GM18498 (cell line): ENCODE results near the gene LOXL4.
"Not testable (repeated sequence)": the region's sequence is repeated elsewhere in the genome, so short reads cannot be mapped to it uniquely, and the experiment has no call there.

ENCODE experiments used
- ATAC-seq: cut with Tn5 transposase; IDR thresholded peaks from one replicate; pipeline ENCODE4 v1.9.1; 2021; ENCODE audit warnings: mild to moderate bottlenecking, moderate library complexity; ENCODE audit not compliant: unreplicated experiment

Gene LOXL4

DNA sequence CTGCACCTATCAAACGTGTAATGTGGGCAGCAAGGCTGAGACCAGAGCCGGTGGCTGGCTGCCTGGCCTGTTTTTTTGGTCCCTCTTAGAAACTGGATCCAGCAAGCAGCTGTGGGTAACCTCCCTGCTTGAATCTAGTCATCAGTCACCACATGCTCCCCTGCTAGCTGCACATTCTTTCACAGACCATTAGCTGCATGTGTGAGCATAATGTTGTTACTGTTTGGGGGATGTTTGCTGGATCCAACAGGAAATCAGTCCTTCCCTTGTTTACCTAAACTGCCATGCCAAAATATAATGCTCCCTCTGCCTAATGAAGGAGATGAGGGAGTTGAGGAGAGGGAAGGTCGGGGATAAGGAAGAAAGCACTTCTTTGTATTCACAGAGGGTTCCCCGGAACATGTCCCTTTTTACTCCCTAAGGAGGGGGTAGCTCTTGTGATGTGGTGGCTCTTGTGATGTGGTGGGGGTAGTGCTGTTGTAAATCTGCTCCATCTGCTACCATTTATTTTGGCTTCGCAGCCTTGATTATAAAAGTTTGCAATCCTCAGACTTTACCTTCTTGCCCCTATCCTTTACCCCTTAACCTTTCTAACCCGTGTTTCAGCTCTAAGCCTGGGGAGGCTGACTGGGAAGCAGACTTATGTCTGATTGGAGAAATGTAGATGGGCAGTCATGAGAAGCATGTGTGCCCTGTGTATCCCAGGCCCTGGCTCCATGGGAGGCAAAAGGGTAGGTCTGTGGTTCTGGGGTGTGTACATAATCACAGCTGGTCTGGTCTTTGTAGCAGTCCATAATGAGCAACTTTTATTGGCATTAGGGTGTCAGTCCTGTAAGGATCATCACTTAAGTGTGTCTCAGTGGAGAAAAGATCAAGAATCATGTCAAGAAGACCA, 20.8 kb downstream of the LOXL4 start:
- no peak for ATAC-seq

DNA sequence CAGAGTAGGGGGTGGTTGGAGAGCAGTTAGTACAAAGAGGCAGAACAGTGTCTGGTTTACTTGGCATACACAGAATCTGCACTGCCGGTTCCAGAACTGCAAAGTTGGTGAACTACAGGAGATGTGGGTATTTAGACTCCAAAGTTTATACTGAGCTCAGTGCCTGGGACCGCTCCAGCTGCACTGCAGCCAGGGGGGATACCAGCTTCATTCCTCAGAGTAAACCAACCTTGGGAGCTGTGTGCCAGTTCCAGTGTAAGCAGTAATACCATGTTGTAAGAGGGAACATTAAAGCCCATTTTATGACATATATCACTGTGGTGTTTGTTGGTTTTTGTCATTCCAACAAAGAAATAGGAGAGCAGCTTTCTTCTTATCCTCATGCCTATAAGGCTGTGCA, 23.4 kb downstream of the LOXL4 start:
- ATAC-seq = no peak

DNA sequence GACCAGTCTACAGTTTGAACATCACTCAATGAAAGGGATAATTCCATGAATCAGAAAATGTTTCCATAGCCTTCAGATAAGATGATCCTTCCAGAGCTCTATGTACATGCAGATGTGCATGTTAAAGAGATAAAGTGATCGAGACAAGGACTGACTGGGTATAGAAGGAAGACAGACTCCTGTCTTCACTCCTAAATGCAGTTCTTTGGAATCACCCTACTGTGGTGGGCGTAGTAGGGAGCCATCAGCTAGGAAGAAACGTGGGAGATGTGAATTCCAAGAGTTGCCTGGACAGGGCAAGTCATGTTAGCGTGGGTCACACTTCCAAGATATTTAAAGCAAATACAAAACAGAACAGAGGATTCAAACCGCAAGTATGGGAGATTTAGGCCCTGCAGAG, 23.9 kb downstream of the LOXL4 start:
- no peak for ATAC-seq

DNA sequence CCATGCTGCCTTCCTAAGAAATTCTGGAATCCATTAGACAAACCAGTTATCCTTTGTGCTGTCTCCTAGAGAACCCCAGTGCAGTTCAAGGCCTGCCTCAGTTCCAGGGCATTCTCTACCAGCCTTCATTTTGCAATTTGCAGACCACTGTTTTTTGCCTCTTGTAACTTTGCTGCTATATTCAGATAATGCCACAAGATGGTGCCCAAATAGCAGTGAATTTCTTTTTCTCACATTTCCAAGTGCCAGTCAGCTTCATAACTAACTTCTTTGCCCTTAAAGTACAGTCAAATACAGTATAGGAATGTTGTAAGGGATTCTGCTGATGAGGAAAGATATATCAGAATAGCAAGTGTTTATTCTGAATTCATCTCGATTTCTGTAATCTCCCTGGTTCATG, 25.2 kb downstream of the LOXL4 start:
- ATAC-seq = no peak

DNA sequence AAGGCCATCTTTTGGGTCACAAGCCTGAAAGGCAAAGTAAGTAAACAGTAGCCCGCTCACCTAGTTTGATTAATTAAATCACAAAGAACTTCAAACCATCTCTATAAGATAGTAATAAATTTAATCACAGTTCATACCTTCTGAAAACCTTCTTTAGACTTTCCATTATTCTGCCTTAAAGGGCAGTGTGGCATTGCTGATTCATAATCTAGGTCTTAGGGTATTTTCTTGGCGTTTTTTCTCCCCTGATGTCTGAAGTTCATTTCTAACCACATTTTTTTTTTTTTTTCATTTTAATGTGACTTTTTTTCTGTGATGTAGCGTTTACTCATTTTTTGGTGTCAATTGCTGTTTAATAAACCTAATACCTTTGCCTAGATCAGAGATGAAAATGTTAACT, 27.5 kb downstream of the LOXL4 start:
- no peak for ATAC-seq

DNA sequence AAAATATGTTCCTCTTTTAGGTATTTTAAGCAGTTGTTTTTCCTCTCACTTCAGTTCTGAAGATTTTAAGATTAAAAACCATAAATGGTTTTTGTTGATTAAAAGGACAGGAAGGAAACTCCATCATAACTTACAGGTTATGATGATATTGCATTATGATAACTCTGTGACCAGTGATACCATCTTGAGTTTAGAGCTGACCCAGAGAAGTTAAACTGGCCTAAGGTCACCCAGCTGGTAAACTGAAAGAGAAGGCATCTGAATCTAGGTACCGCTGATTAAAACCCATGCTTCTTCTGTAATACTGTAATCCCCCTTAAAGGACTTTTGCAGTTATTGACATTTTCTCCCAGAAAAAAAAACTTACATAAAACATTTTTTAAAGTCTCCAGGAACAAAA, 29.6 kb downstream of the LOXL4 start:
- no peak for ATAC-seq

DNA sequence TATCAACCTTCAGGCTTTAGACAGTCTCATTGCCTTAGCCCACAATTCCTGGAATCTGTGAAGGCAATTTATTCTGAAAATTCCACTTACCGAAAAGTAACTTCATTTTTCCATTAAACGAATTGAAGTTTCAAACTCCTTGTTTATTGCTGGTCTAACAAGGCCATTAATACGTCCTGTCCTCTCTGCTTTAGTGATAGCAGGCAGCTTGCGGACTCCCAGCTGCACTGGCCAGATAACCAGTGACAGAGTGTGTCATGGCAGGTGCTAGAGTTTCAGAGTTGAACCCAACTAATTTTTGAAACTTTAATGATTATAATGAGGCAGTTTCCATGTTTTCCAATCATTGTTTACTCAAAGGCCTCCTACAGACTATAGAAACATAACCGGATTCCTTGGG, 31.1 kb downstream of the LOXL4 start:
- ATAC-seq = no peak

DNA sequence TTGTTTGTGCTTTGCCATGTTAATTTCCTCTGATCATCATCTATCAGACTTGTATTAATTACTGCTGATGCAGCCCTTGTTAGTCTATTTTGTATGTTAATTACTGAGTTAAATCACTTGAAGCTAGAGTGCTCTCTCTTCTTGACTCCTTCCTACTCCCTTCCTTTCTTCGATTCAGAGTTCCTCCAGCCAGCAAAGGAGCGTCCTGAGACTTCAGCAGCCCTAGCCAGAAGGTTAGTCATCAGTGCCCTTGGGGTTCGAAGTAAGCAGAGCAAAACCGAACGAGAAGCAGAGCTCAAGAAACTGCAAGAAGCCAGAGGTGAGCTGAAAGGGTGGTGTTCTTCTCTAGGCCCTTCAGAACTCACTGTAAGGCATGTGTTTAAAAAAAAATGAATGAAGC, 32.1 kb downstream of the LOXL4 start:
- no peak for ATAC-seq

DNA sequence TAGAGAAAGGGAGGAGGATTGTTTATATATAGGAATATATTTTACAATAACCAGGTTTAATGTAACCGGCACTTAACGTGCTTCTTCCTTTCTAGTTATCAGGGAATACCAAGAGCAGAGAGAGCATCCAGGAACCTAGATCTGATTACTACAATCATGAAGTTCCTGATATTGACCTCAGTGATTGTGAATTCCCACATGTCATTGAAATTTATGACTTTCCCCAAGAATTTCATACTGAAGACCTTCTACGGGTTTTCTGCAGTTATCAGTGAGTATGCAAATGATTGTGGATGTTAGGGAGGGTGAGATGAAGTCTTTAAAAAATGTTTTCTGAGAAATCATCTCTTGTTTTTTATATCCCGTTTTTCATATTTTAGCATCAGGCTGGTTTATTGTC, 36.6 kb downstream of the LOXL4 start:
- ATAC-seq = no peak

DNA sequence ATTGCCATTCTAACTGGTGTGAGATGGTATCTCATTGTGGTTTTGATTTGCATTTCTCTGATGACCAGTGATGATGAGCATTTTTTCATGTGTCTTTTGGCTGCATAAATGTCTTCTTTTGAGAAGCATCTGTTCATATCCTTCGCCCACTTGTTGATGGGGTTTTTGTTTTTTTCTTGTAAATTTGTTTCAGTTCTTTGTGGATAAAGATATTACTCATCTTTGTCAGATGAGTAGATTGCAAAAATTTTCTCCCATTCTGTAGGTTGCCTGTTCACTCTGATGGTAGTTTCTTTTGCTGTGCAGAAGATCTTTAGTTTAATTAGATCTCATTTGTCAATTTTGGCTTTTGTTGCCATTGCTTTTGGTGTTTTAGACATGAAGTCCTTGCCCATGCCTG, 39.7 kb downstream of the LOXL4 start:
- ATAC-seq = not testable (repeated sequence)

DNA sequence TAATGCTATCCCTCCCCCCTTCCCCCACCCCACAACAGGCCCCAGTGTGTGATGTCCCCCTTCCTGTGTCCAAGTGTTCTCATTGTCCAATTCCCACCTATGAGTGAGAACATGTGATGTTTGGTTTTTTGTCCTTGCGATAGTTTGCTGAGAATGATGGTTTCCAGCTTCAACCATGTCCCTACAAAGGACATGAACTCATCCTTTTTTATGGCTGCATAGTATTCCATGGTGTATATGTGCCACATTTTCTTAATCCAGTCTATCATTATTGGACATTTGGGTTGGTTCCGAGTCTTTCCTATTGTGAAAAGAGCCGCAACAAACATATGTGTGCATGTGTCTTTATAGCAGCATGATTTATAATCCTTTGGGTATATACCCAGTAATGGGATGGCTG, 40.3 kb downstream of the LOXL4 start:
- not testable (repeated sequence) for ATAC-seq

DNA sequence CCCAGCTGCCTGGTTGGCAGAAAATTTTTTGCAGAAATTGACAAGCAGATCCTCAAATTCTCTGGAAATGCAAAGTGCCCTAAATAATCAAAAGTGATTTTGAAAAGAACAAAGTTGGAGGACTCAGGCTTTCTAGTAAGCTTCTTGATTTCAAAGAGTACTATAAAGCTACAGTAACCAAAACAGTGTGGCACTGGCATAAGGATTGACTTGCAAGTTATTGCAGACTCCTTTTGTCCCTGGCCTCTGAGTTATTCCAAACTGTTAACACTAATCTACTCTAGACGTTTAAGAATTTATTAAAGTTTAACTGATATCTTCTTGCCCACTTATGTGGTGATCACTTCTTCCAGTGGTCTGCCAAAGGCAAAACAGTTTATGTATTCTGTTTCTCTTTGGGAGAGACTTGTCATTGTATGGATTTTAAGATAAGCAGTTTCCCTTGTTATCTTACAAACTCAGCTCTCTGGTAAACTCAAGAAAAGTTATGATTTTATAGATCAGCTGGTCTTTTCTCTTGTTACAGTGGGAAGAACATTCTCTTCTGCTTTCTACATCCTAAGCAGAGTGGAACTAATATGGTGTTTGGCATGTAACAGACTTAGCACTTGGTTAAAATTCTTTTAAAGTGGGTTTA, 41.4 kb downstream of the LOXL4 start:
- no peak for ATAC-seq

DNA sequence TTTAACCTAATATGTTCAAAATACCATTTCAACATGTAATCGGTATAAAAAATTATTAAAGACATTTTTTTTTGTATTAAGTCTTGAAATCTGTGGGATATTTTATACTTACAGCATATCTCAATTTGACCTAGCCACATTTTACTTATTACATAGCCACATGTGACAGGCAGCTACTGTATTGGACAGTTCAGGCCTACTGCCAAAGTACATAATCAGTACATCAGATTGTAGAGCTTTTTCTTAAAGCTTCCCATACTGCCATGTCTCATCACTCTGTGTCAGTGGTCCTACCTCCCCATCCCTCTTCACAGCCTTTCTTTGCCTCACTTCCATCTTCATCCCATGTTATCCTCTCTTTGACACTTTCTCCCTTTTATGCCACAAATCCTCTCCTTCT, 43.0 kb downstream of the LOXL4 start:
- ATAC-seq = no peak

DNA sequence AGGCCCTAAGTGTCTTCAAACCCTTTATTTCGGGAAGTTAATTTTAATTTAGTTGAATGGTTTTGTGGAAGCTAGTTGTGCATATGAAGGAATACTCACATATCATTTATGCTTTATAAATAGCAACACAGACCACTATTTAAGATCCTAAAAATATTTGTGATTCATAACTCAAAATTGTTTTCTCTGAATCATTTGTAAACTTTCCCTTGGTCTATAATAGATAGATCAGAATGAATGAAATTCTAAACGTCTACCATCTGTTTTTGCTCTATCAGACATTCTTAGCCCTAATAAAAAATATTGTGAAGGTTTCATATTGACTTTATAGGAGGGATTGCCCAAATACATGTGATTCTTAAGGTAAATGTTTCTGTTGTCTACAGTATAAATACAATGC, 43.5 kb downstream of the LOXL4 start:
- no peak for ATAC-seq

DNA sequence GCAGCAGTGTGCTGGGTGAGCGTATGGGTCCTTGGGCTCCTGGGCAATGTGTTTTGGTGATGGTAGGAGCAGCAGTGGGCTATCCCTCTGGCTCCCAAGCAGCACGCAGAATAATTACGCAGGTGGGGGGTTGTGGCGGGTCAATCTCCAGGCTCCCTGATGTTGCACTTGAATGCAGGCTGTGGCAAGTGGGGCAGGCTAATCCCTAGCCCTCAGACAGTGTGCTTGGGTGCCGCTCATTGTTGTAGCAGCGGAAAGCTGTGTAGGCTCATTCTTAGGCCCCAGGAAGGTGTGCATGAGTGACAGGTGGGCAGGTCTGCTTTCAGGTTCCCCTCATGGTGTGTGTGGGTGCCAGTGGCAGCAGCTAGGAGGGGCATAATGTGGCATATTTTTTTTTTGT, 44.1 kb downstream of the LOXL4 start:
- no peak for ATAC-seq

DNA sequence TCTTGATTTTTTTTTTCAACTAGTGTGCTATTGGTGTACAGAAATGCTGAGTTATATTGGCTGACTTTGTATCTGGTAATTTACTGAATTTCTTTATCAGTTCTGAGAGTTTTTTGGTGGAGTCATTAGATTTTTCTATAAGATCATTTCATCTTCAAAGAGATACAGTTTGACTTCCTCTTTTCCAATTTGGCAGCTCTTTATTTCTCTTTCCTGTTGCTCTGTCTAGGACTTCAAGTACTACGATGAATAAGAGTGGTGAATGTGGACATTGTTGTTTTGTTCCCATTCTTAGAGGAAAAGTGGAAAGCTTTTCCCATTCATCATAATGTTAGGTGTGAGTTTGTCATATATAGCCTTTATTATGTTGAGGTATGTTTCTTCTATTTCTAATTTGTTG, 50.2 kb downstream of the LOXL4 start:
- ATAC-seq = no peak

DNA sequence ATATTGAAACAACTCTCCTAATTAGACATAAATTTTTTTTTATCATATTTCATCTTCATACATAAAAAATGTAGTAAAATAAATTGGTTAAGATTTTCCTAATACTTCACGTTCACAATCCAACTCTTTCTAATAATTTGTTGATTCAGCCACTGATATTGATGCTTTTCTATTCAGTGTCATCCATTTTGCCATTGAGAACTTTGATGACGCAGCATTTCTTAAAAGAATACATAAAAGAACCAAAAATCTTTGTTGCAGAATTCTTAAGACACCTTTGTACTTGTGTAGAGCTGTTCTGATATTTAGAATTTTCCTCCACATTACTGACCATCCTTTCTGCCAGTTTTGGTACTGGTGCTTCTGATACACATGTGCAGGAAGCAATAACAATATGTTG, 52.6 kb downstream of the LOXL4 start:
- ATAC-seq = no peak

DNA sequence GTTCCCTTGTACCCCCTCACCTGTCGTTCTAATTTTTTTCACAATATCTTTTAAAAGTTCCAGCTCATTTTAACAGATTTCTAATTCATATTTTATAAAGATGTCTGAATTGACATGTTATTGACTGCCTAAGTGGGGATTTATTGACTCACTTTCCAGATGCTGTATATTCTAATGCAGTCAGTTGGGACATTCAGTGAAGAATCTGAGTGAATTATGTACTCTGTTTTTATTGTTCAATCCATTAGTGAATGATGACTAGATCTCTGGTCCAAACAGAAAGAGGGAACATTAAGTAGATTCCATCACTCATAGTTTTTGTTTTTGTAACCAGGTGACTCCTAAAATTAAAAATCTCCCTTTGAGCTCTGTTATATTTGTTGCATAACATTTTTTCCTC, 54.3 kb downstream of the LOXL4 start:
- ATAC-seq = no peak

DNA sequence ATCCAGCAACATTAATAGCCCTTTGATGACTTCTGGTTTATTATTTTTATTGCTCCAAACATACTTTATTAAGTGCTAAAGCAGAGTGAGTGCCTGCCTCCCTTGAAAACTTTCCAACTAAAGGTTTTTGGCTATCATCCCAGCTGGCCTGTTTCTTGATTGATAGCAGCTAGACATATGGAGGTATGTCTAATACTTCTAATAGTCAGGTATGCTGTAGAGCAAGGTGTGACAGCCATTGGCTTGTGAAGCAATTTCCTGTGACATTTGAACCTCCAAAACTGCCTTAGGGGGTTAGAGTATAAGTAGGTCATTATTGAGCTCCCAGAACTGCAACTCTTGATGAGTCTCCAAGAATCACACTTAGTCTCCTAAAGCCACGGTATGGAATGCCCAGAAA, 55.8 kb downstream of the LOXL4 start:
- ATAC-seq = no peak

DNA sequence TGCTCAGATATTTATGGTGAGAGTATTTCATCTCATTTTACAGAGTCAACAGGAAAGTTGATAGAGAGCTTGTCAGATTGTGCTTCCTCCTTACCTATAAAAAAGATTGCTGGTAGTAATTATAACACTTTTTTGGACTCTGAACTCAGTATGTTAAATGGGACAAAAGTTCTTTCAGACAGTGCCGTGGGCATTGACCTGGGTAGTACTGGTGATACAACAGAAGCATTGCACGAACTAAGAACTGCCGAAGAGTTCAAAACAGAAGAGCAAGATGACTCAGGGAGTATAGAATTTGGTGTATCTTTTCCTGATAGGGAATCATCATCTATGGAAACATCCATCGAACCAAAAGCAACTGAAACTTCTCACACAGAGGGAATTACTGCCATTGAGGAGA, 58.6 kb downstream of the LOXL4 start:
- no peak for ATAC-seq

DNA sequence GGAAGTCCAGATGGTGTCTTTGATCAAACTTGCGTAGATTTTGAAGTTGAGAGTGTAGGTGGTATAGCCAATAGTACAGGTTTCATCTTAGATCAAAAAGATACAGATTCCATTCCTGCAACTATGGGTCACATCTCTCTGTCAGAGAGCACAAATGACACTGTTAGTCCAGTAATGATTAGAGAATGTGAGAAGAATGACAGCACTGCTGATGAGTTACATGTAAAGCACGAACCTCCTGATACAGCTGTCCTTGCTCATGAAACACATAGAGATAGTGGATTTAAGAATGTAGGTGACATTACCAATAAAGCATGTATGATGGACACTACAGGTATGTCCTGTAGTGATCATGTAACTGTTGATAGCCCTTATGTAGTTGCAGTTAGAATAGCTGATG, 59.1 kb downstream of the LOXL4 start:
- ATAC-seq = no peak

DNA sequence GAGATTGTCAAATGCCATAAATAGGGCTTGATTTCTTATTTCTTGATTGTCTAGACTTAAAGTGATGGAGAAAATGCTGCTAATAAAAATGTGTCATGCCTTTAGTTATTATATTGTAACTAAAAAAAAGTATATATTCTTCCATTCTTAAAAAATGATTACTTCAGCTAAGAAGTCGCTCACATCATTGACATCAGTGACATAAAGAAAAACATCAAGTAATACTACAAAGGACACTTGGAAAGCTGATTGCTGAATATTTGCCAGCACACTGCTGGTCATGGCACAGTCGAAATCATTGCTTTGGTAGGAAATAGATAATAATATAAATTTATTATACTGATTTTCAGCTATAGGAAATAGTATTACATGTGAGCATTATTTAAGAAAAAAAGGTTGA, 62.6 kb downstream of the LOXL4 start:
- no peak for ATAC-seq

DNA sequence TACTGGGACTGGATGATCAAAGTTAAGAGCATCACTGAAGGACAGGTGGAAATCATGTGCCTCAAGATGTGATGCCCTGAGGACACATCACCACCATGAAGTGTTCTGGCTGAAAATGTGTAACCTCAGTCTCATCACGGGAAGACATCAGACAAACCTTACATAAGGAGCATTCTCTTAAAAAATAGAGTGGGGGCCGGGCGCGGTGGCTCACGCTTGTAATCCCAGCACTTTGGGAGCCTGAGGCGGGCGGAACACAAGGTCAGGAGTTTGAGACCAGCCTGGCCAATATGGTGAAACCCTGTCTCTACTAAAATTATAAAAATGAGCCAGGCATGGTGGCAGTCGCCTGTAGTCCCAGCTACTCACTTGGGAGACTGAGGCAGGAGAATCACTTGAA, 65.6 kb downstream of the LOXL4 start:
- no peak for ATAC-seq
